Neural progenitor cell (in vitro differentiated cells): Measurements from ENCODE around the gene TEAD2. TPM values are rescaled to one million over a fixed set of nuclear protein-coding genes. Genes with fewer than 3 reads are reported as not detected.
"Not testable (repeated sequence)": the region's sequence is repeated elsewhere in the genome, so short reads cannot be mapped to it uniquely, and the experiment has no call there.

Source experiments
- DNase-seq: peaks from one replicate; pipeline ENCODE4 v3.0.0-alpha.2; 2016; ENCODE audit warnings: low spot score
- H2AFZ ChIP-seq: fragments of 200-600 bp; sonication (generic); replicated peaks from 2 replicates; pipeline ENCODE4 v1.6.1; 2016; ENCODE audit warnings: antibody characterized with exemption
- H3F3A ChIP-seq: fragments of 200-600 bp; sonication (generic); 2 replicates; pipeline ENCODE4 v1.6.1; 2016; ENCODE audit warnings: antibody characterized with exemption, low read depth
- H3K27ac ChIP-seq: fragments of 200-600 bp; sonication (generic); 2 replicates; pipeline ENCODE4 v1.5.1; 2016; ENCODE audit warnings: mild to moderate bottlenecking
- H3K27me3 ChIP-seq: fragments of 200-600 bp; sonication (generic); 2 replicates; pipeline ENCODE4 v1.6.1; 2016; ENCODE audit warnings: mild to moderate bottlenecking, moderate library complexity
- H3K36me3 ChIP-seq: fragments of 200-600 bp; sonication (generic); 2 replicates; pipeline ENCODE4 v1.5.1; 2016
- H3K4me1 ChIP-seq: fragments of 200-600 bp; sonication (generic); 2 replicates; pipeline ENCODE4 v1.6.1; 2016; ENCODE audit warnings: mixed run types
- H3K4me2 ChIP-seq: fragments of 200-600 bp; sonication (generic); 2 replicates; pipeline ENCODE4 v1.6.1; 2016
- H3K4me3 ChIP-seq: fragments of 200-600 bp; sonication (generic); 2 replicates; pipeline ENCODE4 v1.5.1; 2016
- H3K79me2 ChIP-seq: fragments of 200-600 bp; sonication (generic); 2 replicates; pipeline ENCODE4 v1.6.1; 2016; ENCODE audit warnings: low read depth
- H3K9ac ChIP-seq: fragments of 200-600 bp; sonication (generic); 2 replicates; pipeline ENCODE4 v1.6.1; 2016
- H3K9me3 ChIP-seq: fragments of 200-600 bp; sonication (generic); 2 replicates; pipeline ENCODE4 v1.5.1; 2016; ENCODE audit warnings: low read depth
- H4K20me1 ChIP-seq: fragments of 200-600 bp; sonication (generic); 2 replicates; pipeline ENCODE4 v1.6.1; 2016; ENCODE audit warnings: low read depth
- H3K27ac Mint-ChIP-seq: 3 replicates; pipeline ENCODE4 v1.8.0; 2021; ENCODE audit warnings: mixed read lengths
- H3K27me3 Mint-ChIP-seq: 2 replicates; pipeline ENCODE4 v1.8.0; 2022; ENCODE audit warnings: low read depth, mild to moderate bottlenecking, inconsistent platforms, moderate library complexity, mixed read lengths; ENCODE audit not compliant: insufficient read depth
- H3K36me3 Mint-ChIP-seq: 3 replicates; pipeline ENCODE4 v1.8.0; 2021; ENCODE audit warnings: mixed read lengths
- H3K4me1 Mint-ChIP-seq: 3 replicates; pipeline ENCODE4 v1.8.0; 2021; ENCODE audit warnings: mixed read lengths
- H3K4me3 Mint-ChIP-seq: 3 replicates; pipeline ENCODE4 v1.8.0; 2021; ENCODE audit warnings: mild to moderate bottlenecking, moderate library complexity, mixed read lengths
- H3K9me3 Mint-ChIP-seq: 3 replicates; pipeline ENCODE4 v1.8.0; 2020; ENCODE audit warnings: mixed read lengths
- EZH2 ChIP-seq: fragments of 200-600 bp; sonication (generic); IDR thresholded peaks from 2 replicates; pipeline ENCODE4 v1.6.1; 2017; ENCODE audit warnings: antibody characterized with exemption, mild to moderate bottlenecking, moderate library complexity
- EZH2phosphoT487 ChIP-seq: fragments of 200-600 bp; sonication (generic); IDR thresholded peaks from 2 replicates; pipeline ENCODE4 v1.6.1; 2017; ENCODE audit warnings: antibody characterized with exemption
- total RNA-seq: library from RNA; depleted of rRNA; stranded (reverse); fragments of >200 nt; gene quantifications from 2 replicates; pipeline ENCODE4 v1.2.3, GENCODE V29; 2015; ENCODE audit warnings: low replicate concordance
- TF ChIP-seq, protein P1 (sequence below): fragments of 200-600 bp; sonication (generic); IDR thresholded peaks from 2 replicates; pipeline ENCODE4 v1.5.1; 2017; ENCODE audit warnings: antibody characterized with exemption, mild to moderate bottlenecking

The TEAD2 gene
- total RNA-seq, 1 donor from 2014 or later, result 125 TPM

DNA sequence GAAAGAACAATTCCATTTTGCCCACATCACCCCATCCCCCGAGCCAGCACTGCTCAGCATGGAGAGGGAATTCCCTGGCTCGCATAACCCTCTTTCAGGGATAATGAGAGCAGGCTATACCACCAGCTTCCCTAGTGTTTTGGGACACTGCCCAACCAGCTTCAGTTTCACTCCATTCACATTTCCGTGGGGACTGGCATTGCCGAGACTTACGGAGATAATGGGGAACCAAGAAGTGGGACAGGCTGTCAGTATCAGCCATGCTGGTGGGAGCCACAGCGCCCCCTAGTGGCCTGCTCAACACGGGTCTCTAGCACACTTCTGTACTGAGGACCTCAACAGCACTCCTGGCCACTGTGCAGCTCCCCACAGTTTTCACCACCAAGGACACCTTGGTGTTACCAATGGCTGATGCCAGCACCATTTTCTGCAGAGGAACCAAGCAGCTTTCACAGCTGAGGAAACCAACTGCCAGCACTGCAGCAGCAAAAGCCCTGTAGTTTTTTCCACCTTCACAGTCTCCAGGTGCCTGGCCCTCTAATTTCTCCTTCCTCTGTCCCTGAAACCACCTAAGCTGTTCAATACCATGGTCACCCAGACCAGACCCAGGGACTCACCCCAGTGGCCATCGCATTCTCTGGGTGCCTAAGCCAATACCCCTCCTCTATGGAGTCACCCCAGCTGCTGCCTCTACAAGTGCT, 60.9 kb downstream of the TEAD2 start:
- Histone ChIP-seq H3K79me2 (no peaks in the 10 kb centered on the region), H2AFZ (peak overlapping the region; percentile 67), H4K20me1 (no peaks in the 10 kb centered on the region), H3K4me3 (no peak overlapping the region), H3K9me3 (no peaks in the 10 kb centered on the region), H3F3A (peaks cover 6% of the 10 kb centered on the region), H3K36me3 (no peaks in the 10 kb centered on the region), H3K27me3 (no peaks in the 10 kb centered on the region), H3K4me2 (no peak overlapping the region), H3K27ac (no peak overlapping the region), H3K4me1 (no peaks in the 10 kb centered on the region), H3K9ac (no peak overlapping the region)
- H3K27ac Mint-ChIP-seq, result no peak overlapping the region
- peak; percentile 84 for DNase-seq
- TF ChIP-seq EZH2, result no peak
- TF ChIP-seq EZH2phosphoT487, result no peak
- TF ChIP-seq, protein P1, sequence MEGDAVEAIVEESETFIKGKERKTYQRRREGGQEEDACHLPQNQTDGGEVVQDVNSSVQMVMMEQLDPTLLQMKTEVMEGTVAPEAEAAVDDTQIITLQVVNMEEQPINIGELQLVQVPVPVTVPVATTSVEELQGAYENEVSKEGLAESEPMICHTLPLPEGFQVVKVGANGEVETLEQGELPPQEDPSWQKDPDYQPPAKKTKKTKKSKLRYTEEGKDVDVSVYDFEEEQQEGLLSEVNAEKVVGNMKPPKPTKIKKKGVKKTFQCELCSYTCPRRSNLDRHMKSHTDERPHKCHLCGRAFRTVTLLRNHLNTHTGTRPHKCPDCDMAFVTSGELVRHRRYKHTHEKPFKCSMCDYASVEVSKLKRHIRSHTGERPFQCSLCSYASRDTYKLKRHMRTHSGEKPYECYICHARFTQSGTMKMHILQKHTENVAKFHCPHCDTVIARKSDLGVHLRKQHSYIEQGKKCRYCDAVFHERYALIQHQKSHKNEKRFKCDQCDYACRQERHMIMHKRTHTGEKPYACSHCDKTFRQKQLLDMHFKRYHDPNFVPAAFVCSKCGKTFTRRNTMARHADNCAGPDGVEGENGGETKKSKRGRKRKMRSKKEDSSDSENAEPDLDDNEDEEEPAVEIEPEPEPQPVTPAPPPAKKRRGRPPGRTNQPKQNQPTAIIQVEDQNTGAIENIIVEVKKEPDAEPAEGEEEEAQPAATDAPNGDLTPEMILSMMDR, result peak; percentile 94
- peaks cover 5% of the 10 kb centered on the region for H3K9me3 Mint-ChIP-seq
- H3K4me3 Mint-ChIP-seq, result no peak overlapping the region
- H3K27me3 Mint-ChIP-seq, result no peaks in the 10 kb centered on the region
- H3K4me1 Mint-ChIP-seq, result peaks cover 3% of the 10 kb centered on the region
- H3K36me3 Mint-ChIP-seq, result peaks cover 24% of the 10 kb centered on the region

DNA sequence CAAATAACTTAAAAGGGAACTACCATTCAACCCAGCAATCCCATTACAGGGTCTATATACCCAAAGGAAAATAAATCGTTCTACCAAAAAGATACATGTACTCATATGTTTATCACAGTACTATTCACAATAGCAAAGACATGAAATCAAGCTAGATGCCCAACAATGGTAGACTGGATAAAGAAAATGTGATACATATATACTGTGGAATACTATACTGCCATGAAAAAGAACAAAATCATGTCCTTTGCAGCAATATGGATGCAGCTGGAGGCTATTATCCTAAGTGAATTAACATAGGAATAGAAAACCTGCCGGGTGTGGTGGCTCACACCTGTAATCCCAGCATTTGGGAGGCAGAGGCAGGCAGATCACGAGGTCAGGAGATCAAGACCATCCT, 63.6 kb downstream of the TEAD2 start:
- H3K27ac ChIP-seq, H3K36me3 ChIP-seq, H3K4me2 ChIP-seq, H3K9me3 Mint-ChIP-seq, H3K4me1 ChIP-seq, H3K27me3 ChIP-seq, H3K9ac ChIP-seq, H4K20me1 ChIP-seq, H3K79me2 ChIP-seq, H3K4me3 Mint-ChIP-seq, H2AFZ ChIP-seq, H3K4me3 ChIP-seq, H3K27ac Mint-ChIP-seq, H3K27me3 Mint-ChIP-seq, DNase-seq, H3K4me1 Mint-ChIP-seq, H3K9me3 ChIP-seq, H3F3A ChIP-seq: not testable (repeated sequence)
- peaks cover 14% of the 10 kb centered on the region for H3K36me3 Mint-ChIP-seq

DNA sequence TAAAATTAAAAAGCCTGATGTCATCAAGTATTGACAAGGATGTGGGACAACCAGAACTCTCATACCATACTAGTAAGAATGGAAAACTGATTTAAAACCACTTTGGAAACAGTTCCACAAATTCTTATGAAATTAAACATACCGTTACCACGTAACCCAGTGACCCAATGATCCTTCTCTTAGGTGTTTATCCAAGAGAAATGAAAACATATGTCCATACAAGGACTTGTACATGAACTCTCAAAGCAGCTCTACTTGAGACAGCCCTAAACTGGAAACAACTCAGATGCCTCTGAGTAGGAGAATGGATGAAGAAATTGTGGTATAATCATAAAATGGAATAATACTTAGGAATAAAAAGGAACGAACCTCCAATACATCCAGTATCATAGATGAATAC, 64.8 kb downstream of the TEAD2 start:
- Histone ChIP-seq H3K4me3 (no peak overlapping the region), H3K4me2 (no peak overlapping the region), H4K20me1 (no peaks in the 10 kb centered on the region), H3K79me2 (no peaks in the 10 kb centered on the region), H3K27ac (no peak overlapping the region), H3K9ac (no peak overlapping the region), H3K27me3 (no peaks in the 10 kb centered on the region), H3F3A (peaks cover 6% of the 10 kb centered on the region), H3K36me3 (no peaks in the 10 kb centered on the region), H3K9me3 (no peaks in the 10 kb centered on the region), H2AFZ (no peak overlapping the region), H3K4me1 (no peaks in the 10 kb centered on the region)
- no peak for TF ChIP-seq EZH2
- TF ChIP-seq EZH2phosphoT487, result no peak
- TF ChIP-seq, protein P1, result no peak
- Mint-ChIP-seq H3K36me3 (peaks cover 7% of the 10 kb centered on the region), H3K27ac (no peak overlapping the region), H3K4me1 (peaks cover 3% of the 10 kb centered on the region), H3K27me3 (no peaks in the 10 kb centered on the region), H3K9me3 (no peaks in the 10 kb centered on the region), H3K4me3 (no peak overlapping the region)
- no peak for DNase-seq

DNA sequence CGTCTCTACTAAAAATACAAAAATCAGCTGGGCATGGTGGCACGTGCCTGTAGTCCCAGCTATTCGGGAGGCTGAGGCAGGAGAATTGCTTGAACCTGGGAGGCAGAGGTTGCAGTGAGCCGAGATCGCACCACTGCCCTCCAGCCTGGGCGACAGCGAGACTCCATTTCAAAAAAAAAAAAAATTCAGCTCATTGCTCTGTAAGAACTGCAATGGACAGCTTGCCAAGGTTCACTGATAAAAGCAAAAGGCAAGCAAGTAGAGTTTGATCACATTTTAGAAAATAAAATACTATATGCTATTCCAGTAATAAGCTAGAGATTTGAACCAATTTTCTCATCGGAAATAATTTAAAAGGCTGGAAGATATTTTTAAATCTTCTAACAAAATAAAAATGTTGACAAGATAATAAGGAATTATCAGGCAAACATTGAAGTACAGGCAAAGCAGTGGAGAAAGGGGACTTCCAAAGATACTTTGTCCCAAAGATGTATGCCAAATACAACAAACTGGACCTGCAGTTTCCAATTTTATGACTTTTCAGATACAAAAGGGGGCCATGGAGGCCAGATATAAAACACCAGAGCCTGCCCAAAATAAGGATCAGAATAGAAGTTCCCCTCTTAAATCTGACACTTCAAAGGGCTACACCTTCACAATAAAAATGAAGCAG, 66.9 kb downstream of the TEAD2 start:
- peaks cover 2% of the 10 kb centered on the region for H3F3A ChIP-seq
- H3K9ac ChIP-seq, result no peak overlapping the region
- no peaks in the 10 kb centered on the region for H3K36me3 ChIP-seq
- no peak overlapping the region for H3K27ac Mint-ChIP-seq
- H3K9me3 ChIP-seq, result no peaks in the 10 kb centered on the region
- H3K4me1 Mint-ChIP-seq, result no peaks in the 10 kb centered on the region
- H3K27me3 Mint-ChIP-seq, result no peaks in the 10 kb centered on the region
- no peak for TF ChIP-seq EZH2
- TF ChIP-seq EZH2phosphoT487, result no peak
- TF ChIP-seq, protein P1, result no peak
- H3K79me2 ChIP-seq, result no peaks in the 10 kb centered on the region
- peaks cover 5% of the 10 kb centered on the region for H3K36me3 Mint-ChIP-seq
- no peak overlapping the region for H3K4me3 ChIP-seq
- H3K9me3 Mint-ChIP-seq, result no peaks in the 10 kb centered on the region
- no peak overlapping the region for H3K27ac ChIP-seq
- no peaks in the 10 kb centered on the region for H4K20me1 ChIP-seq
- no peaks in the 10 kb centered on the region for H3K4me1 ChIP-seq
- no peaks in the 10 kb centered on the region for H3K27me3 ChIP-seq
- no peak for DNase-seq
- H3K4me2 ChIP-seq, result no peak overlapping the region
- no peak overlapping the region for H3K4me3 Mint-ChIP-seq
- H2AFZ ChIP-seq, result no peak overlapping the region
